HEK293 (cell line): ENCODE data around the gene LOX.

Experiments
- CTCF ChIP-seq: fragments of 450-650 bp; formaldehyde crosslinking; IDR thresholded peaks from 2 replicates; pipeline ENCODE4 v1.5.1; 2016; ENCODE audit warnings: missing biosample characterization, missing genetic modification characterization
- SP2 ChIP-seq: fragments of 450-650 bp; formaldehyde crosslinking; IDR thresholded peaks from 2 replicates; pipeline ENCODE4 v1.5.1; 2016; ENCODE audit warnings: missing biosample characterization, missing genetic modification characterization
- TCF7L2 ChIP-seq: IDR thresholded peaks from 2 replicates; pipeline ENCODE4 v1.6.1; 2011; ENCODE audit warnings: low read depth, mild to moderate bottlenecking, inconsistent platforms, low read length, moderate library complexity, borderline replicate concordance
- ZBTB20 ChIP-seq: fragments of 450-650 bp; formaldehyde crosslinking; IDR thresholded peaks from 2 replicates; pipeline ENCODE4 v1.5.1; 2016; ENCODE audit warnings: missing biosample characterization, missing genetic modification characterization
- ZBTB6 ChIP-seq: fragments of 450-650 bp; formaldehyde crosslinking; IDR thresholded peaks from 2 replicates; pipeline ENCODE4 v1.5.1; 2017; ENCODE audit warnings: missing biosample characterization, missing genetic modification characterization
- ZFP37 ChIP-seq: fragments of 450-650 bp; formaldehyde crosslinking; IDR thresholded peaks from 2 replicates; pipeline ENCODE4 v1.5.1; 2016; ENCODE audit warnings: missing biosample characterization, missing genetic modification characterization
- ZNF169 ChIP-seq: fragments of 450-650 bp; formaldehyde crosslinking; IDR thresholded peaks from 2 replicates; pipeline ENCODE4 v1.5.1; 2016; ENCODE audit warnings: missing biosample characterization, missing genetic modification characterization
- ZNF239 ChIP-seq: fragments of 450-650 bp; formaldehyde crosslinking; IDR thresholded peaks from 2 replicates; pipeline ENCODE4 v1.5.1; 2016; ENCODE audit warnings: missing biosample characterization, missing genetic modification characterization
- ZNF302 ChIP-seq: fragments of 450-650 bp; formaldehyde crosslinking; IDR thresholded peaks from 2 replicates; pipeline ENCODE4 v1.5.1; 2016; ENCODE audit warnings: missing biosample characterization, missing genetic modification characterization, low read depth
- ZNF341 ChIP-seq: fragments of 450-650 bp; formaldehyde crosslinking; IDR thresholded peaks from 2 replicates; pipeline ENCODE4; 2016; ENCODE audit warnings: low read depth, missing biosample characterization, missing genetic modification characterization
- ZNF518A ChIP-seq: fragments of 450-650 bp; formaldehyde crosslinking; conservative IDR thresholded peaks from 2 replicates; pipeline ENCODE4 v1.5.1; 2016; ENCODE audit warnings: low read depth, missing biosample characterization, missing genetic modification characterization
- ZNF585B ChIP-seq: fragments of 450-650 bp; formaldehyde crosslinking; IDR thresholded peaks from 2 replicates; pipeline ENCODE4 v1.5.1; 2016; ENCODE audit warnings: missing biosample characterization, missing genetic modification characterization

GRCh38 chr5:122121479-122122465 lies 43.7 kb upstream of the LOX start:
- TF ChIP-seq CTCF (tag by site-specific recombination) (no peak), SP2 (tag by site-specific recombination) (no peak), ZBTB6 (tag by site-specific recombination) (no peak), ZNF169 (tag by site-specific recombination) (no peak), ZBTB20 (tag by site-specific recombination) (no peak), ZNF518A (no peak), ZNF341 (no peak), ZNF585B (tag by site-specific recombination) (no peak), ZNF239 (tag by site-specific recombination) (no peak), ZNF302 (tag by site-specific recombination) (no peak), ZFP37 (tag by site-specific recombination) (no peak), TCF7L2 (no peak)
